NB4 (cell line): ENCODE data around the gene CHODL.

ENCODE experiments used
- CTCF ChIP-seq: IDR thresholded peaks from one replicate; pipeline ENCODE4 v1.5.1; 2012; ENCODE audit warnings: low read depth, low read length
- POLR2A ChIP-seq: IDR thresholded peaks from 2 replicates; pipeline ENCODE4 v1.6.1; 2011; ENCODE audit warnings: mild to moderate bottlenecking; ENCODE audit not compliant: insufficient read length; ENCODE audit errors: extremely low read depth

- no peak for TF ChIP-seq POLR2A
- TF ChIP-seq CTCF = no peak
Measured at GRCh38 chr21:18235545-18235944, 9.1 kb upstream of the CHODL start.
